GM10266 (cell line): Measurements from ENCODE around the gene PROB1.

ENCODE experiments used
- DNase-seq: peaks from one replicate; pipeline ENCODE4 v3.0.0; 2012; ENCODE audit errors: extremely low spot score
- CTCF ChIP-seq: IDR thresholded peaks from 2 replicates; pipeline ENCODE4 v1.5.1; 2012; ENCODE audit warnings: mild to moderate bottlenecking, low read depth; ENCODE audit not compliant: control insufficient read depth, insufficient read depth; ENCODE audit errors: missing control alignments

The PROB1 gene

GRCh38 chr5:139403787-139404483 lies 9.0 kb upstream of the PROB1 start, which contains the start of gene SPATA24:
Gene SPATA24, minus strand, starts transcription at chr5:139404089. Its CDS starts 29 bp downstream, at chr5:139404060.
- no peak for TF ChIP-seq CTCF
- DNase-seq: peak; percentile 93

GRCh38 chr5:139403418-139403786 lies 8.5 kb upstream of the PROB1 start:
- no peak for TF ChIP-seq CTCF
- no peak for DNase-seq

- DNase-seq: no peak
- peak; percentile 56 for TF ChIP-seq CTCF
Measured at GRCh38 chr5:139402561-139403158, 7.8 kb upstream of the PROB1 start.

- DNase-seq: no peak
Measured at GRCh38 chr5:139401546-139401945, 6.6 kb upstream of the PROB1 start.

GRCh38 chr5:139399501-139400121 lies 4.7 kb upstream of the PROB1 start:
- DNase-seq: peak; percentile 82
- TF ChIP-seq CTCF: no peak

More at GRCh38 chr5:139401546-139401945, 6.6 kb upstream of the PROB1 start:
- no peak for TF ChIP-seq CTCF

GRCh38 chr5:139397921-139398320 lies 3.0 kb upstream of the PROB1 start:
- no peak for TF ChIP-seq CTCF
- no peak for DNase-seq

- TF ChIP-seq CTCF: no peak
- DNase-seq: no peak
Measured at GRCh38 chr5:139396691-139397090, 1.8 kb upstream of the PROB1 start.
